ENCODE measurements around the gene ARFGAP2. TPM values are rescaled to one million over a fixed set of nuclear protein-coding genes. Genes with fewer than 3 reads are reported as not detected.

The ARFGAP2 gene
- polyA plus RNA-seq, 1 of the 3 experiments (the other 2 are of a cell fraction) = 52.5 TPM

GRCh38 chr11:47182380-47182779 is 5.7 kb upstream of the ARFGAP2 start (continued):
- TF ChIP-seq REST (IDR thresholded peaks at IDR 0.05; ENCODE audit: low read depth, low read length) = no peak
- TF ChIP-seq, protein P1, sequence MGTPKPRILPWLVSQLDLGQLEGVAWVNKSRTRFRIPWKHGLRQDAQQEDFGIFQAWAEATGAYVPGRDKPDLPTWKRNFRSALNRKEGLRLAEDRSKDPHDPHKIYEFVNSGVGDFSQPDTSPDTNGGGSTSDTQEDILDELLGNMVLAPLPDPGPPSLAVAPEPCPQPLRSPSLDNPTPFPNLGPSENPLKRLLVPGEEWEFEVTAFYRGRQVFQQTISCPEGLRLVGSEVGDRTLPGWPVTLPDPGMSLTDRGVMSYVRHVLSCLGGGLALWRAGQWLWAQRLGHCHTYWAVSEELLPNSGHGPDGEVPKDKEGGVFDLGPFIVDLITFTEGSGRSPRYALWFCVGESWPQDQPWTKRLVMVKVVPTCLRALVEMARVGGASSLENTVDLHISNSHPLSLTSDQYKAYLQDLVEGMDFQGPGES (IDR thresholded peaks at IDR 0.05; ENCODE audit: low read depth, low read length) = no peak
- TF ChIP-seq SMC3 (IDR thresholded peaks at IDR 0.05; ENCODE audit: low read depth, low read length) = no peak
- no peak for TF ChIP-seq NFIC (IDR thresholded peaks at IDR 0.05; ENCODE audit: borderline replicate concordance)
- no peak for TF ChIP-seq NRF1 (IDR thresholded peaks at IDR 0.05; ENCODE audit: low read depth, low read length)
- no peak for TF ChIP-seq FOXJ3 (CRISPR knock-in tag; IDR thresholded peaks at IDR 0.05)
- no peak for TF ChIP-seq POLR2AphosphoS5 (IDR thresholded peaks at IDR 0.05; ENCODE audit: low read depth, low read length)

- H3K36me3 ChIP-seq (replicated peaks in 1 of 2; ENCODE audit: control insufficient read depth in 1 of 2, insufficient read depth in 2 of 2, low read length in 1 of 2) = no peaks in the 10 kb centered on the region
- no peak overlapping the region for H2AFZ ChIP-seq (ENCODE audit: low read depth)
- peaks cover 9 to 17% of the 10 kb centered on the region in 2 experiments; a peak in 2 of 4 replicates for H3K4me1 ChIP-seq (ENCODE audit: control insufficient read depth in 1 of 2, insufficient read depth in 2 of 2, low read depth in 1 of 2, low read length in 1 of 2)
- peaks cover 13% of the 10 kb centered on the region for H3K79me2 ChIP-seq (ENCODE audit: insufficient read depth)
- no peaks in the 10 kb centered on the region for H4K20me1 ChIP-seq (ENCODE audit: insufficient read depth)
- POLR2A ChIA-PET = no interaction called here
- no peak overlapping the region for H3K9ac ChIP-seq
- no peaks in the 10 kb centered on the region for H3K27me3 ChIP-seq (ENCODE audit: insufficient read depth)
- CTCF ChIA-PET = interaction anchor here (1.1 to 1.3 kb wide), 3 partner anchors 78 to 173 kb away, joined by 3 to 7 read pairs (median 4); no protein-coding TSS in a partner anchor
- H3F3A ChIP-seq (replicated peaks; ENCODE audit: insufficient read depth) = peaks cover 12% of the 10 kb centered on the region
- TF ChIP-seq MXI1 (IDR thresholded peaks at IDR 0.05; ENCODE audit: low read depth, low read length) = no peak
- TF ChIP-seq YY1 (IDR thresholded peaks at IDR 0.05; ENCODE audit: low read depth) = no peak
- no peak for DNase-seq
- H3K4me2 ChIP-seq = no peak overlapping the region
- WGBS (ENCODE audit: low lambda C conversion rate) = 92% methylated on average over 6 of the region's 6 CpGs
- no peak overlapping the region for H3K27ac ChIP-seq (ENCODE audit: low read depth in 2 of 2, low read length in 1 of 2)
- no peaks in the 10 kb centered on the region for H3K9me3 ChIP-seq
- no peaks in the 10 kb centered on the region for H3K9me2 ChIP-seq
- no peak overlapping the region for H3K4me3 ChIP-seq (ENCODE audit: low read depth in 2 of 2, low read length in 1 of 2)
Measured at GRCh38 chr11:47181271-47181670, 4.6 kb upstream of the ARFGAP2 start.

Measured in SK-N-SH (cell line).